H1 (cell line): Measurements from ENCODE around the gene GPHA2.

Source experiments
- CTCF ChIP-seq, 3 experiments: IDR thresholded peaks; 1 replicate in 2 of 3; 2 replicates in 1 of 3; pipeline versions ENCODE4 v1.5.1 to v1.6.1; 2011; ENCODE audit warnings: low read length in 3 of 3, mild to moderate bottlenecking in 3 of 3, inconsistent platforms in 2 of 3, low read depth in 1 of 3, moderate library complexity in 1 of 3; ENCODE audit not compliant: insufficient read depth in 1 of 3; ENCODE audit errors: control extremely low read depth in 1 of 3
- EGR1 ChIP-seq: IDR thresholded peaks from 2 replicates; pipeline ENCODE4 v1.6.1; 2011; ENCODE audit warnings: low read depth, low read length, borderline replicate concordance
- EZH2 ChIP-seq: fragments of 200-600 bp; sonication (generic); IDR thresholded peaks from 2 replicates; pipeline ENCODE4 v1.7.1; 2012; ENCODE audit warnings: low read depth, mild to moderate bottlenecking, moderate library complexity, low read length, inconsistent platforms; ENCODE audit not compliant: severe bottlenecking
- POLR2A ChIP-seq, 2 experiments: IDR thresholded peaks; 1 replicate in 1 of 2; 2 replicates in 1 of 2; pipeline ENCODE4 v1.6.1; 2011; ENCODE audit warnings: low read depth in 2 of 2, low read length in 2 of 2, mild to moderate bottlenecking in 2 of 2; ENCODE audit errors: control extremely low read depth in 1 of 2
- SAP30 ChIP-seq: fragments of 300-600 bp; sonication (generic); IDR thresholded peaks from 2 replicates; pipeline ENCODE4 v1.7.1; 2012; ENCODE audit warnings: low read length, moderate library complexity, mild to moderate bottlenecking, inconsistent platforms; ENCODE audit not compliant: insufficient read depth, insufficient replicate concordance
- SIN3A ChIP-seq, 2 experiments: IDR thresholded peaks in 1 of 2; conservative IDR thresholded peaks in 1 of 2; 2 replicates each; pipeline ENCODE4 v1.6.1; 2011 to 2012; ENCODE audit warnings: low read length in 2 of 2, improper control_type of control experiment in 1 of 2, low read depth in 1 of 2, mild to moderate bottlenecking in 1 of 2
- TF ChIP-seq, protein P1 (sequence below): IDR thresholded peaks from 2 replicates; pipeline ENCODE4 v1.6.1; 2012; ENCODE audit warnings: inconsistent platforms

DNA sequence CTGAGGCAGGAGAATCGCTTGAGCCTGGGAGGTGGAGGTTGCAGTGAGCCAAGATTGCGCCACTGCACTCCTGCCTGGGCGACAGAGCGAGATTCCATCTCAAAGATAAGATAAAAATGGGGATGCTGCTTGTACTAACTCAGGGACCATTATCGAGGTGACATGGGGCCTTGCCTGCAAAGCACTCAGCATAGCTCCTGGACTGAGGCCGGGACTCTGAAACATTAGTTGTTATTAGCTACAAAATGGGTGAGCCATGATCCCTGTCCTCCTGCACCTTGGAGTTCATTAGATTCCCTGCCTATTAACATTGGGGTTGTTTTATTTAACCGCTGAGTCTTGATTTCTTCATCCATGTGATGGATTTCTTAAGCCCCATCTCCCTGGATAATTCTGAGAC is 6.1 kb downstream of the GPHA2 start:
- TF ChIP-seq CTCF (IDR thresholded peaks at IDR 0.05; ENCODE audit: control extremely low read depth in 1 of 3, insufficient read depth in 1 of 3, low read depth in 1 of 3, low read length in 3 of 3) (no peak), EGR1 (no peak), SIN3A (conservative IDR thresholded peaks at IDR 0.05 in 1 of 2, IDR thresholded peaks at IDR 0.05 in 1 of 2; ENCODE audit: low read depth in 1 of 2, low read length in 2 of 2) (no peak), POLR2A (IDR thresholded peaks at IDR 0.05; ENCODE audit: control extremely low read depth in 1 of 2, low read depth in 2 of 2, low read length in 2 of 2) (no peak), SAP30 (no peak), EZH2 (no peak)
- TF ChIP-seq, protein P1, sequence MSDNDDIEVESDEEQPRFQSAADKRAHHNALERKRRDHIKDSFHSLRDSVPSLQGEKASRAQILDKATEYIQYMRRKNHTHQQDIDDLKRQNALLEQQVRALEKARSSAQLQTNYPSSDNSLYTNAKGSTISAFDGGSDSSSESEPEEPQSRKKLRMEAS, result no peak
